ENCODE data around the gene PLA2G2A.

Gene PLA2G2A

DNA sequence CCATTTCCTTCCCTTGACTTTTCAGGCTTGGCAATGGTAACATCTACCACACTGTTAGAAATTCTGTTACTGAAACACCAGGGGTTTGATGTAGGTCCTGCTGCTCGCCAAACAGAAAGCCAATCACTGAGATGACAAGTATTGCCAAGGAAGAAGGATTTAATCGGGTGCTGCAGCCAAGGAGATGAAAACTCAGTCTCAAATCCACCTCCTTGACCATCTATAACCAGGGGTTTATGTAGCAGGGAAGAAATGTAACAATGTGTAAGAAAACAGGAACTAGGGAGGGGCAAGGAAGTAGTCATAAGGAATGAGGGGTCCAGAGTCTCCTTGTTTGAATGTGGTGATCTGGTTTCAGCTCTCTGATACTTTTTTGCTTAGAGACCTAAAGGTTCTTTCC, 25.4 kb downstream of the PLA2G2A start:
- TF ChIP-seq, protein P1, sequence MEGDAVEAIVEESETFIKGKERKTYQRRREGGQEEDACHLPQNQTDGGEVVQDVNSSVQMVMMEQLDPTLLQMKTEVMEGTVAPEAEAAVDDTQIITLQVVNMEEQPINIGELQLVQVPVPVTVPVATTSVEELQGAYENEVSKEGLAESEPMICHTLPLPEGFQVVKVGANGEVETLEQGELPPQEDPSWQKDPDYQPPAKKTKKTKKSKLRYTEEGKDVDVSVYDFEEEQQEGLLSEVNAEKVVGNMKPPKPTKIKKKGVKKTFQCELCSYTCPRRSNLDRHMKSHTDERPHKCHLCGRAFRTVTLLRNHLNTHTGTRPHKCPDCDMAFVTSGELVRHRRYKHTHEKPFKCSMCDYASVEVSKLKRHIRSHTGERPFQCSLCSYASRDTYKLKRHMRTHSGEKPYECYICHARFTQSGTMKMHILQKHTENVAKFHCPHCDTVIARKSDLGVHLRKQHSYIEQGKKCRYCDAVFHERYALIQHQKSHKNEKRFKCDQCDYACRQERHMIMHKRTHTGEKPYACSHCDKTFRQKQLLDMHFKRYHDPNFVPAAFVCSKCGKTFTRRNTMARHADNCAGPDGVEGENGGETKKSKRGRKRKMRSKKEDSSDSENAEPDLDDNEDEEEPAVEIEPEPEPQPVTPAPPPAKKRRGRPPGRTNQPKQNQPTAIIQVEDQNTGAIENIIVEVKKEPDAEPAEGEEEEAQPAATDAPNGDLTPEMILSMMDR (IDR thresholded peaks at IDR 0.05; ENCODE audit: poor library complexity, severe bottlenecking), result no peak

DNA sequence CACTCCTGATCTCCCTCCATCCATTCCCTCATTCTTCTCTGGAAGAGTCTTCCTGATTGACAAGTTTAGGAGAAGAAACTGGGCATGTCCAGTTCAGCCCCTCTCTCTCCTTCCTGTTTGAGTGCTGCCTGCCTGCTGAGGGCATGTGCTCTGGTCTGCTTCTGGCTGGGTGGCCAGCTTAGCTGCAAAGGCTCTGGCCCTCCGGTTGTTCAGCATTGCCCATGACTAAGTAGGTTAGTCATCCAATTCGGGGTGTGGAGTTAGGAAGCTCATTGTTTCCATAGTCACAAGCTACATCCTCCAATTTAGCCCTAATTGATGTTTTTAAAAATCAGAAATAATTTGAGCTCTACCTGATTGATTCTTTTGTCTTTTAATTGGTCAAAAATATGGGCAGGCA, 30.4 kb downstream of the PLA2G2A start:
- Histone ChIP-seq H3K4me1 (ENCODE audit: insufficient read depth, poor library complexity, severe bottlenecking) (peaks cover 7% of the 10 kb centered on the region), H3K9me3 (ENCODE audit: severe bottlenecking) (no peaks in the 10 kb centered on the region), H3K27ac (ENCODE audit: poor library complexity, severe bottlenecking) (no peak overlapping the region), H3K4me3 (ENCODE audit: severe bottlenecking) (no peak overlapping the region), H3K36me3 (ENCODE audit: low read depth) (no peaks in the 10 kb centered on the region), H3K27me3 (ENCODE audit: insufficient read depth, poor library complexity, severe bottlenecking) (no peaks in the 10 kb centered on the region)
- ATAC-seq (ENCODE audit: low read depth), result peak; percentile 100
- peak; percentile 78 for DNase-seq (ENCODE audit: low spot score)
- TF ChIP-seq, protein P1 (IDR thresholded peaks at IDR 0.05; ENCODE audit: poor library complexity, severe bottlenecking), result no peak

More for the DNA sequence above, 25.4 kb downstream of the PLA2G2A start:
- no peak for DNase-seq (ENCODE audit: low spot score)
- Histone ChIP-seq H3K9me3 (ENCODE audit: severe bottlenecking) (no peaks in the 10 kb centered on the region), H3K27me3 (ENCODE audit: insufficient read depth, poor library complexity, severe bottlenecking) (no peaks in the 10 kb centered on the region), H3K4me3 (ENCODE audit: severe bottlenecking) (no peak overlapping the region), H3K4me1 (ENCODE audit: insufficient read depth, poor library complexity, severe bottlenecking) (no peaks in the 10 kb centered on the region), H3K36me3 (ENCODE audit: low read depth) (no peaks in the 10 kb centered on the region), H3K27ac (ENCODE audit: poor library complexity, severe bottlenecking) (no peak overlapping the region)
- no peak for ATAC-seq (ENCODE audit: low read depth)

DNA sequence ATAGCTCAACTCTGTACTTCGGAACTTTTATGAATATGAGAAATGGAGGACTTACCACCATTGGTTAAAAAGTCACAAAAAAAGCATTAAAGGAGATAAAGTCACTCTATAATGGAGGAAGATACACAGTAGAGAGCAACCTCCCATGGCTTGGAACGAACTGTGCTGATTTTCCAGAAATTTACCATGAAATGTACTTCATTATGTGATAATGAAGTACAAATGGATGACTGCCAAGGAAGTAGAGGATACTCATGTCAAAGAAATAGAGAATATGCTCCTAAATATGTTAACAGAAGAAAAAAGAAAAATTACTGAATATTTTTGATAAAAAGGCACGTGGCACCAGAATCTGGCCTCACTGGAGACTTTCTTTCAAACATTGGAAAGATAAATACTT, 32.4 kb downstream of the PLA2G2A start:
- DNase-seq (ENCODE audit: low spot score), result no peak
- peaks cover 7% of the 10 kb centered on the region for H3K4me1 ChIP-seq (ENCODE audit: insufficient read depth, poor library complexity, severe bottlenecking)
- no peak for ATAC-seq (ENCODE audit: low read depth)
- H3K36me3 ChIP-seq (ENCODE audit: low read depth), result no peaks in the 10 kb centered on the region
- H3K27me3 ChIP-seq (ENCODE audit: insufficient read depth, poor library complexity, severe bottlenecking), result no peaks in the 10 kb centered on the region
- no peak overlapping the region for H3K4me3 ChIP-seq (ENCODE audit: severe bottlenecking)
- no peak overlapping the region for H3K27ac ChIP-seq (ENCODE audit: poor library complexity, severe bottlenecking)
- TF ChIP-seq, protein P1 (IDR thresholded peaks at IDR 0.05; ENCODE audit: poor library complexity, severe bottlenecking), result no peak
- no peaks in the 10 kb centered on the region for H3K9me3 ChIP-seq (ENCODE audit: severe bottlenecking)

DNA sequence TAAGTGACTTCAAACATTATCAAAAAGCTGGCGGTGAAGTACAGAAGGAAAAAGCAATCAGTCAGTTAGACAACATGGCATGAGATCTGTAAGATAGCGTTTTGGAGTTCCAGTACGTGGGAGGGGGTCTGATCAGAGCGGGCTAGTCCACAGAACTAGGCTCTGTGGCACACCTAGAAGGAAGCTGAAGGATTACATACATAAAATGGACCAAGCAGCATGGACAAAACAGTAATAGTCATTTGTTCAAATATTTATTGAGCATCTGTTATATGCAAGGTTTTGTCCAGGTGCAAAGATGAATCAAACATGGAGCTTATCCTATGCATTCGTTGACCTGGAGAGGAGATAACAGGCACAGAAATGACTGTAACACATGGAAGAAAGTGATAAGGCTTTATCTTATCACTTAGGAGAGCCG, 33.1 kb downstream of the PLA2G2A start:
- TF ChIP-seq, protein P1 (IDR thresholded peaks at IDR 0.05; ENCODE audit: poor library complexity, severe bottlenecking), result no peak
- DNase-seq (ENCODE audit: low spot score) (no peak), ATAC-seq (ENCODE audit: low read depth) (no peak)
- Histone ChIP-seq H3K27me3 (ENCODE audit: insufficient read depth, poor library complexity, severe bottlenecking) (no peaks in the 10 kb centered on the region), H3K36me3 (ENCODE audit: low read depth) (no peaks in the 10 kb centered on the region), H3K27ac (ENCODE audit: poor library complexity, severe bottlenecking) (no peak overlapping the region), H3K4me1 (ENCODE audit: insufficient read depth, poor library complexity, severe bottlenecking) (peaks cover 7% of the 10 kb centered on the region), H3K4me3 (ENCODE audit: severe bottlenecking) (no peak overlapping the region), H3K9me3 (ENCODE audit: severe bottlenecking) (no peaks in the 10 kb centered on the region)

DNA sequence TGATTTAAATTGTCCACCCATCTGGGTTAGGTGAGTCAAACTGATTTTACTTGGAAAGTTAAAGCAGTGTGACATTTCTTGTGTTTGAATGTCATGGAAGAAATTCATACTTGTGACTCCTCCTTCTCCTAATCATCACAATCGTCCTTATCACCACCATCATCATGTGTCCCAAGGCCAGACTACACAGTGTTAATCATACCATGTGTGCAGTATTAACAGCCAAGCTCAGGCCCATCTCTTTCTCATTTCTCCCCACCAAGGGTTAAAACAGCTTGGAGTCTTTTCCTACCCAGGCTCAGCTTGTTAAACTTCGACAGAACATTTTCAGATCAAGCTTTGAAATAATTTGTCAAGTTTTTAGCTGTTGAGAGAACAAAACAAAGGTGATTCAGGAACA, 33.5 kb downstream of the PLA2G2A start:
- H3K9me3 ChIP-seq (ENCODE audit: severe bottlenecking), result no peaks in the 10 kb centered on the region

More for the DNA sequence above, 33.5 kb downstream of the PLA2G2A start:
- H3K4me3 ChIP-seq (ENCODE audit: severe bottlenecking), result no peak overlapping the region
- ATAC-seq (ENCODE audit: low read depth), result no peak
- peaks cover 7% of the 10 kb centered on the region for H3K4me1 ChIP-seq (ENCODE audit: insufficient read depth, poor library complexity, severe bottlenecking)
- no peaks in the 10 kb centered on the region for H3K36me3 ChIP-seq (ENCODE audit: low read depth)
- no peaks in the 10 kb centered on the region for H3K27me3 ChIP-seq (ENCODE audit: insufficient read depth, poor library complexity, severe bottlenecking)
- TF ChIP-seq, protein P1 (IDR thresholded peaks at IDR 0.05; ENCODE audit: poor library complexity, severe bottlenecking), result no peak
- no peak for DNase-seq (ENCODE audit: low spot score)
- no peak overlapping the region for H3K27ac ChIP-seq (ENCODE audit: poor library complexity, severe bottlenecking)
